Keratinocyte (primary cell): ENCODE measurements around the gene MEGF11.

Experiments used
- EZH2 ChIP-seq: IDR thresholded peaks from one replicate; pipeline ENCODE4 v1.6.1; 2012; ENCODE audit warnings: inconsistent platforms, mild to moderate bottlenecking, low read length, moderate library complexity
- TF ChIP-seq, protein P1 (sequence below), 3 experiments: IDR thresholded peaks in 1 of 3; conservative IDR thresholded peaks in 1 of 3; optimal IDR thresholded peaks in 1 of 3; 2 replicates in 2 of 3; 3 replicates in 1 of 3; pipeline versions ENCODE3 to v1.5.1; 2011; ENCODE audit warnings: low read length in 3 of 3, mild to moderate bottlenecking in 3 of 3, moderate library complexity in 2 of 3, control low read depth in 1 of 3, inconsistent platforms in 1 of 3; ENCODE audit not compliant: insufficient read depth in 2 of 3; ENCODE audit errors: extremely low read depth in 1 of 3

DNA sequence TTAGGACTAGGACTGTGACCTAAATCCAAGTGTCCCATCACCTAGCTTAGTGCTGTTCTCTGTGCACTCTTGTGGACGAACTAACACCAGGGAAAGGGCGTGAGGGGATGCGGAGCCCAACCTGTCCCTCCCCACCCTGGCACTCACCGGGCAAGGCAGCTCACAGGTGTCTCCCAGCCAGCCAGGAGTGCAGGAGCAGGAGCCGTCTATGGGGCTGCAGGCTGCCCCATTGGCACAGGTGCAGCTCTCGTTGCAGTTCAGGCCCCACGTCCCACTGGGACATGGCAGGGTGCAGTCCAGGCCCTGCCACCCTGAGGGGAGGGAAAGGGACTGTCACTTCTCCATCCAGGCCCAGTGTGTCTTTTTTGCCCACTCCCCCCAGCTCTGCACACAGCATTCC lies 324.0 kb downstream of the MEGF11 start:
- TF ChIP-seq, protein P1, sequence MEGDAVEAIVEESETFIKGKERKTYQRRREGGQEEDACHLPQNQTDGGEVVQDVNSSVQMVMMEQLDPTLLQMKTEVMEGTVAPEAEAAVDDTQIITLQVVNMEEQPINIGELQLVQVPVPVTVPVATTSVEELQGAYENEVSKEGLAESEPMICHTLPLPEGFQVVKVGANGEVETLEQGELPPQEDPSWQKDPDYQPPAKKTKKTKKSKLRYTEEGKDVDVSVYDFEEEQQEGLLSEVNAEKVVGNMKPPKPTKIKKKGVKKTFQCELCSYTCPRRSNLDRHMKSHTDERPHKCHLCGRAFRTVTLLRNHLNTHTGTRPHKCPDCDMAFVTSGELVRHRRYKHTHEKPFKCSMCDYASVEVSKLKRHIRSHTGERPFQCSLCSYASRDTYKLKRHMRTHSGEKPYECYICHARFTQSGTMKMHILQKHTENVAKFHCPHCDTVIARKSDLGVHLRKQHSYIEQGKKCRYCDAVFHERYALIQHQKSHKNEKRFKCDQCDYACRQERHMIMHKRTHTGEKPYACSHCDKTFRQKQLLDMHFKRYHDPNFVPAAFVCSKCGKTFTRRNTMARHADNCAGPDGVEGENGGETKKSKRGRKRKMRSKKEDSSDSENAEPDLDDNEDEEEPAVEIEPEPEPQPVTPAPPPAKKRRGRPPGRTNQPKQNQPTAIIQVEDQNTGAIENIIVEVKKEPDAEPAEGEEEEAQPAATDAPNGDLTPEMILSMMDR (optimal IDR thresholded peaks at IDR 0.05 in 1 of 3, IDR thresholded peaks at IDR 0.05 in 1 of 3, conservative IDR thresholded peaks at IDR 0.05 in 1 of 3; ENCODE audit: extremely low read depth in 1 of 3, insufficient read depth in 2 of 3, low read length in 3 of 3): no peak
- no peak for TF ChIP-seq EZH2
